Measurements from ENCODE around the gene ZNF598. TPM values are rescaled to one million over a fixed set of nuclear protein-coding genes. Genes with fewer than 3 reads are reported as not detected.

ZNF598 gene
- total and polyA plus RNA-seq, 4 donors, result 2.7 to 28.4 (median 16.2) TPM

DNA sequence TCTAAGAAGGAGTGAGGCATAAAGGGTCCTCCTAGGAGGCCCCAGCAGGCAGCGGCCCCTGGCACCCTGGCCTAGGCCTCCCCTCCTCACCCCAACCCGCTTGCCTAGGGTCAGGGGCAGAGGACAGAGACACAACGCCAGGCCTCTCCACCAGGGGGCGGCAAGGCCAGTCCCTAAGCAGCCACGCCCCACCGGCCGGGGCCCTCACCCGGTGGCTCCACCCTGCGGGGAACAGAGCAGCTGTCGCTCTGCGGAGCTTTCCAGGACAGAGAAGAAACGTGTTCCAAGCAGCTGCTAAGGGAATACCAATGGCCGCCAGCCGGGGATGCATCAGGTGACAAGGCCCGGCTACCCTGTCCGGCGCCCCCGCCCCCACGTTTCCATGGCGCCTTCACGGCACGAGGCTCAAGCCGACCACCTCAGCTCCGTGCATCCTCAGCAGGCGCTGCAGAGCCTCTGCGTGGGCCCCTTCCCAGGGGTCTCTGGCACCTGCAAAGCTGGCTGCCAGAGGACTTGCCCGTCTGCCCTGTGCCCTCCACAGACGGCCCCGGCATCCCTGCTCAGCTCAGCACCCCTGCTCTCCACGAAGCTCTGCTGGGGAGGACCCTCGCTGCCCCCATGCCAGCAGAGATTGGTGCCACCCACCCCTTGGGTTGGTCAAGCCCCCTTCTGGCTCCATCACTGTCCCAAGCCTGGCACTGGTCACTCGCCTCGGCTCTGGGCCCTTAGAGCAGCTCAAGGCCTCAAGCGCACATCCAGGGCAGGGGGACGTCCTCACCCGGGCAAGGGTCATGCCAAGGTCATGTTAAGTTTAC, 5.6 kb downstream of the ZNF598 start:
- Histone ChIP-seq H3K4me1 (ENCODE audit: control insufficient read depth in 4 of 4, insufficient read depth in 4 of 4, low read length in 3 of 4) (peaks cover 36 to 51% (median 45%) of the 10 kb centered on the region in 4 donors), H3K9ac (ENCODE audit: low read depth in 1 of 2, low read length in 2 of 2) (no peak overlapping the region), H3K27ac (ENCODE audit: low read depth in 1 of 2, low read length in 2 of 2) (no peak overlapping the region), H3K4me3 (ENCODE audit: low read depth in 1 of 3, low read length in 3 of 3) (no peak overlapping the region), H3K36me3 (ENCODE audit: control insufficient read depth in 4 of 4, insufficient read depth in 3 of 4, low read depth in 1 of 4, low read length in 3 of 4) (peaks cover 17 to 43% (median 21%) of the 10 kb centered on the region in 4 donors), H3K9me3 (ENCODE audit: control insufficient read depth in 4 of 4, low read length in 3 of 4) (no peaks in the 10 kb centered on the region), H3K27me3 (ENCODE audit: control insufficient read depth in 4 of 4, insufficient read depth in 4 of 4, low read length in 3 of 4) (no peaks in the 10 kb centered on the region)
- TF ChIP-seq RXRA (IDR thresholded peaks at IDR 0.05) (peak in 1 of 2 donors; percentile 54), YY1 (IDR thresholded peaks at IDR 0.05) (no peak), SP1 (IDR thresholded peaks at IDR 0.05) (peak; percentile 32), RAD21 (IDR thresholded peaks at IDR 0.05) (peak; percentile 71 to 85), FOXA2 (IDR thresholded peaks at IDR 0.05) (no peak)
- TF ChIP-seq, protein P1, sequence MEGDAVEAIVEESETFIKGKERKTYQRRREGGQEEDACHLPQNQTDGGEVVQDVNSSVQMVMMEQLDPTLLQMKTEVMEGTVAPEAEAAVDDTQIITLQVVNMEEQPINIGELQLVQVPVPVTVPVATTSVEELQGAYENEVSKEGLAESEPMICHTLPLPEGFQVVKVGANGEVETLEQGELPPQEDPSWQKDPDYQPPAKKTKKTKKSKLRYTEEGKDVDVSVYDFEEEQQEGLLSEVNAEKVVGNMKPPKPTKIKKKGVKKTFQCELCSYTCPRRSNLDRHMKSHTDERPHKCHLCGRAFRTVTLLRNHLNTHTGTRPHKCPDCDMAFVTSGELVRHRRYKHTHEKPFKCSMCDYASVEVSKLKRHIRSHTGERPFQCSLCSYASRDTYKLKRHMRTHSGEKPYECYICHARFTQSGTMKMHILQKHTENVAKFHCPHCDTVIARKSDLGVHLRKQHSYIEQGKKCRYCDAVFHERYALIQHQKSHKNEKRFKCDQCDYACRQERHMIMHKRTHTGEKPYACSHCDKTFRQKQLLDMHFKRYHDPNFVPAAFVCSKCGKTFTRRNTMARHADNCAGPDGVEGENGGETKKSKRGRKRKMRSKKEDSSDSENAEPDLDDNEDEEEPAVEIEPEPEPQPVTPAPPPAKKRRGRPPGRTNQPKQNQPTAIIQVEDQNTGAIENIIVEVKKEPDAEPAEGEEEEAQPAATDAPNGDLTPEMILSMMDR (IDR thresholded peaks at IDR 0.05; ENCODE audit: low read depth, low read length, missing input control), result peak; percentile 80
- TF ChIP-seq, protein P2, sequence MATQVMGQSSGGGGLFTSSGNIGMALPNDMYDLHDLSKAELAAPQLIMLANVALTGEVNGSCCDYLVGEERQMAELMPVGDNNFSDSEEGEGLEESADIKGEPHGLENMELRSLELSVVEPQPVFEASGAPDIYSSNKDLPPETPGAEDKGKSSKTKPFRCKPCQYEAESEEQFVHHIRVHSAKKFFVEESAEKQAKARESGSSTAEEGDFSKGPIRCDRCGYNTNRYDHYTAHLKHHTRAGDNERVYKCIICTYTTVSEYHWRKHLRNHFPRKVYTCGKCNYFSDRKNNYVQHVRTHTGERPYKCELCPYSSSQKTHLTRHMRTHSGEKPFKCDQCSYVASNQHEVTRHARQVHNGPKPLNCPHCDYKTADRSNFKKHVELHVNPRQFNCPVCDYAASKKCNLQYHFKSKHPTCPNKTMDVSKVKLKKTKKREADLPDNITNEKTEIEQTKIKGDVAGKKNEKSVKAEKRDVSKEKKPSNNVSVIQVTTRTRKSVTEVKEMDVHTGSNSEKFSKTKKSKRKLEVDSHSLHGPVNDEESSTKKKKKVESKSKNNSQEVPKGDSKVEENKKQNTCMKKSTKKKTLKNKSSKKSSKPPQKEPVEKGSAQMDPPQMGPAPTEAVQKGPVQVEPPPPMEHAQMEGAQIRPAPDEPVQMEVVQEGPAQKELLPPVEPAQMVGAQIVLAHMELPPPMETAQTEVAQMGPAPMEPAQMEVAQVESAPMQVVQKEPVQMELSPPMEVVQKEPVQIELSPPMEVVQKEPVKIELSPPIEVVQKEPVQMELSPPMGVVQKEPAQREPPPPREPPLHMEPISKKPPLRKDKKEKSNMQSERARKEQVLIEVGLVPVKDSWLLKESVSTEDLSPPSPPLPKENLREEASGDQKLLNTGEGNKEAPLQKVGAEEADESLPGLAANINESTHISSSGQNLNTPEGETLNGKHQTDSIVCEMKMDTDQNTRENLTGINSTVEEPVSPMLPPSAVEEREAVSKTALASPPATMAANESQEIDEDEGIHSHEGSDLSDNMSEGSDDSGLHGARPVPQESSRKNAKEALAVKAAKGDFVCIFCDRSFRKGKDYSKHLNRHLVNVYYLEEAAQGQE (IDR thresholded peaks at IDR 0.05), result no peak
- 37% methylated on average over 36 of the region's 36 CpGs for WGBS
- DNase-seq (ENCODE audit: low spot score), result peak; percentile 92

DNA sequence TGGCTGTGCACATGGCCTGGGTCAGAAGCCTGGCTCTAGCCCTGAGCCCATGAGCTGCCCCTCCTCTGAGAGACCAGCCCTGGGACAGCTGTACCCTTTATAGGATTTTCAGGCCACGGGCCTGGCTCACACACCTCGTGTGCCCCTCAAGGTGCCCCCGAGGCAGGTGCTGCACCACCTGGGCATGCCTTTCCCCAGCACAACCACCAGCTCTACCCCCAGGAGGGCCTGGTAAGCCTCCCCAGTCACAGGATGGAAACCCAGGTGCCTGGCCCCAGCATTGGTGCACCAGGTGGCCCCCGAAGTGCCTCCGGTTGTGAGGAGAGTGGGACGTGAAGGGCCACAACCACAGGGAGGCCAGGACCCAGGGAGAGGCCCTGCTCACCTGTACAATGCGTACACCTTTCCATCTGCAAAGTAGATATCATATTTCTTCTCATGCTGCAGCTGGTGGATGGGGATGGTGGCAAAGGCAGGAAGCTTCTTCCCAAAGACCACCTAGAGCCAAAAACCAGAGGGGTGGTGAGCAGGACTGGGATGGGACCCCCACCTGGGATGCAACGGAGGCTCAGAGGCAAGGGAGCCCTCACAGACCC, 6.3 kb downstream of the ZNF598 start:
- 79% methylated on average over 8 of the region's 8 CpGs for WGBS
- peaks cover 19 to 49% (median 22%) of the 10 kb centered on the region in 4 donors for H3K36me3 ChIP-seq (ENCODE audit: control insufficient read depth in 4 of 4, insufficient read depth in 3 of 4, low read depth in 1 of 4, low read length in 3 of 4)
- no peak for DNase-seq (ENCODE audit: low spot score)
- peaks cover 36 to 48% (median 41%) of the 10 kb centered on the region in 4 donors for H3K4me1 ChIP-seq (ENCODE audit: control insufficient read depth in 4 of 4, insufficient read depth in 4 of 4, low read length in 3 of 4)
- H3K9ac ChIP-seq (ENCODE audit: low read depth in 1 of 2, low read length in 2 of 2), result no peak overlapping the region
- no peak overlapping the region for H3K4me3 ChIP-seq (ENCODE audit: low read depth in 1 of 3, low read length in 3 of 3)
- H3K27ac ChIP-seq (ENCODE audit: low read depth in 1 of 2, low read length in 2 of 2), result no peak overlapping the region
- H3K9me3 ChIP-seq (ENCODE audit: control insufficient read depth in 4 of 4, low read length in 3 of 4), result no peaks in the 10 kb centered on the region
- no peak for TF ChIP-seq SP1 (IDR thresholded peaks at IDR 0.05)
- TF ChIP-seq, protein P1 (IDR thresholded peaks at IDR 0.05; ENCODE audit: low read depth, low read length, missing input control), result no peak
- no peak for TF ChIP-seq JUND (IDR thresholded peaks at IDR 0.05)
- no peak for TF ChIP-seq RAD21 (IDR thresholded peaks at IDR 0.05)
- TF ChIP-seq, protein P2 (IDR thresholded peaks at IDR 0.05), result no peak
- TF ChIP-seq EGR1 (IDR thresholded peaks at IDR 0.05; ENCODE audit: low read depth in 2 of 2), result no peak
- TF ChIP-seq YY1 (IDR thresholded peaks at IDR 0.05), result no peak
- H3K27me3 ChIP-seq (ENCODE audit: control insufficient read depth in 4 of 4, insufficient read depth in 4 of 4, low read length in 3 of 4), result no peaks in the 10 kb centered on the region
